HG03045 (cell line): ENCODE measurements around the gene OAS2.
"Not testable (repeated sequence)": the region's sequence is repeated elsewhere in the genome, so short reads cannot be mapped to it uniquely, and the experiment has no call there.

Experiments used
- ATAC-seq: cut with Tn5 transposase; IDR thresholded peaks from one replicate; pipeline ENCODE4 v1.9.1; 2021; ENCODE audit warnings: mild to moderate bottlenecking, moderate library complexity; ENCODE audit not compliant: unreplicated experiment

OAS2 gene

DNA sequence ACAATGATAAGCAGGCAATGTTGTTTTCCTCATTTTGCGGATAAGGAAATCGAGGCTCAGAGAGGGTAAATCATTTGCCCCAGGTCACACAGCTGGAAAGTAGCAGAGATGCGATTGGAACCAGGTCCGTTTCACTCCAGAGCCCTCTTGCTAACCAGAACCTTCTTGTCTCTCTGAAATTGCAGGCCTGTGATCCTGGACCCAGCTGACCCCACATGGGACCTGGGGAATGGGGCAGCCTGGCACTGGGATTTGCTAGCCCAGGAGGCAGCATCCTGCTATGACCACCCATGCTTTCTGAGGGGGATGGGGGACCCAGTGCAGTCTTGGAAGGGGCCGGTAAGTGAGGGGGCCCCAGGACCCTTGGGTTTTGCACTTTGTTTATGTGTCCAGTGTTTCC is 30.6 kb upstream of the OAS2 start:
- no peak for ATAC-seq

DNA sequence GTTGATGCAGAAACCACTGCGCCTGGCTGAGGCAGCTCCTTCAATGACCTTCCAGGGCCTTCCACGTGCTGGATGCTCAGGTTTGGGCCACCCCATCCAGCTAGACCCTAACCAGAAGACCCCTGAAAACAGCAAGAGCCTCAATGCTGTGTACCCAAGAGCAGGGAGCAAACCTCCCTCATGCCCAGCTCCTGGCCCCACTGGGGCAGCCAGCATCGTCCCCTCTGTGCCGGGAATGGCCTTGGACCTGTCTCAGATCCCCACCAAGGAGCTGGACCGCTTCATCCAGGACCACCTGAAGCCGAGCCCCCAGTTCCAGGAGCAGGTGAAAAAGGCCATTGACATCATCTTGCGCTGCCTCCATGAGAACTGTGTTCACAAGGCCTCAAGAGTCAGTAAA is 29.5 kb upstream of the OAS2 start:
- no peak for ATAC-seq

- ATAC-seq = no peak
Observed at GRCh38 chr12:112950701-112951100, 27.6 kb upstream of the OAS2 start.

GRCh38 chr12:112957125-112957524 is 21.2 kb upstream of the OAS2 start:
- not testable (repeated sequence) for ATAC-seq

GRCh38 chr12:112961074-112961473 is 17.2 kb upstream of the OAS2 start:
- no peak for ATAC-seq

- ATAC-seq = no peak
Observed at GRCh38 chr12:112961536-112961935, 16.8 kb upstream of the OAS2 start.

GRCh38 chr12:112962561-112962960 is 15.8 kb upstream of the OAS2 start:
- no peak for ATAC-seq

DNA sequence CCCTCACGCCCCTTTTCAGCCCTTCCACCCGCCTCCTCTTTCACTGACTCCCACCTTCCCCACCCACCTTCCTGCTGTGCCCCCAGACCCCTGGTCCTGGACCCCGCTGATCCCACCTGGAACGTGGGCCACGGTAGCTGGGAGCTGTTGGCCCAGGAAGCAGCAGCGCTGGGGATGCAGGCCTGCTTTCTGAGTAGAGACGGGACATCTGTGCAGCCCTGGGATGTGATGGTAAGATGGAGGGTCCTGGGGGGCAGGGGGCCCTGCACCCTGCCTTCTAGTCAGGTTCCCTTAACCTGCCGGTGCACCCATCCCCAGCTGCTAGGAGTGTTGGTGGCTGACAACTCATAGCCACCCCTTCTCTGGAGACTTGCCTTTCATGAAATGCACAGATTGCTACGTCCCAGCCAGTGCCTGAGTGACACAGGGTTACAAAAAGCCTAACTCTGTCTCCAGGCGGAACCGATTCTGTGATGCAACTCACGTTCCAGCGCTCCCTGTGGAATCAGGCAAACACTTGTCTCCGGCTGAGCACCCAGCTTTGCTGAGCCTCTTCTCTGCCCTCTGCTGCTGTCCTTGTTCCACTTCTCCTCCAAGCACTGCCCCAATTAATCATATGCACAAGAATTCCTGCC is 15.0 kb upstream of the OAS2 start:
- no peak for ATAC-seq

- no peak for ATAC-seq
Observed at GRCh38 chr12:112964067-112964670, 14.2 kb upstream of the OAS2 start.

GRCh38 chr12:112964915-112965314 is 13.4 kb upstream of the OAS2 start:
- ATAC-seq = no peak

DNA sequence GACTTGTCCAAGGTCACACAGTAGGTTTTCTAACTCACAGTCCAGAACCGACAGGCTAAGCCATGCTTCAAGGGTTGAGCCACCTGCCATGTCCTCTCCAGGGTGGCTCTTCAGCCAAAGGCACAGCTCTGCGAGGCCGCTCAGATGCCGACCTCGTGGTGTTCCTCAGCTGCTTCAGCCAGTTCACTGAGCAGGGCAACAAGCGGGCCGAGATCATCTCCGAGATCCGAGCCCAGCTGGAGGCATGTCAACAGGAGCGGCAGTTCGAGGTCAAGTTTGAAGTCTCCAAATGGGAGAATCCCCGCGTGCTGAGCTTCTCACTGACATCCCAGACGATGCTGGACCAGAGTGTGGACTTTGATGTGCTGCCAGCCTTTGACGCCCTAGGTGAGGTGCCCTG is 12.7 kb upstream of the OAS2 start:
- no peak for ATAC-seq

- no peak for ATAC-seq
Observed at GRCh38 chr12:112967306-112967705, 11.0 kb upstream of the OAS2 start.

DNA sequence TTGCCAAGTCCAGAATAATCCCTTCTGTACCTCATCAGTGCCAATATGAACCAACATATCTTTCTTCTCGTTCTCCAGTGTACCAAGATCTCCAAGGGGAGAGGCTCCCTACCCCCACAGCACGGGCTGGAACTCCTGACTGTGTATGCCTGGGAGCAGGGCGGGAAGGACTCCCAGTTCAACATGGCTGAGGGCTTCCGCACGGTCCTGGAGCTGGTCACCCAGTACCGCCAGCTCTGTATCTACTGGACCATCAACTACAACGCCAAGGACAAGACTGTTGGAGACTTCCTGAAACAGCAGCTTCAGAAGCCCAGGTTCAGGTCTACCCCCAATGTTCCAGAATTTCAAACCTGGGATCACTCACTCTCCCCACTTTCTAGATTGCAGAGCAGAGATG is 10.5 kb upstream of the OAS2 start:
- no peak for ATAC-seq

GRCh38 chr12:112969547-112970306 is 8.6 kb upstream of the OAS2 start:
- ATAC-seq = no peak

- ATAC-seq = no peak
Observed at GRCh38 chr12:112970391-112970790, 7.9 kb upstream of the OAS2 start.

DNA sequence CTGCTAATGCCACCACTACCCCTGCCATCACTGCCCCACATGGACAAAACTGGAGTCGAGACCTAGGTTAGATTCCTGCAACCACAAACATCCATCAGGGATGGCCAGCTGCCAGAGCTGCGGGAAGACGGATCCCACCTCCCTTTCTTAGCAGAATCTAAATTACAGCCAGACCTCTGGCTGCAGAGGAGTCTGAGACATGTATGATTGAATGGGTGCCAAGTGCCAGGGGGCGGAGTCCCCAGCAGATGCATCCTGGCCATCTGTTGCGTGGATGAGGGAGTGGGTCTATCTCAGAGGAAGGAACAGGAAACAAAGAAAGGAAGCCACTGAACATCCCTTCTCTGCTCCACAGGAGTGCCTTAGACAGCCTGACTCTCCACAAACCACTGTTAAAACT is 7.1 kb upstream of the OAS2 start:
- ATAC-seq = no peak

DNA sequence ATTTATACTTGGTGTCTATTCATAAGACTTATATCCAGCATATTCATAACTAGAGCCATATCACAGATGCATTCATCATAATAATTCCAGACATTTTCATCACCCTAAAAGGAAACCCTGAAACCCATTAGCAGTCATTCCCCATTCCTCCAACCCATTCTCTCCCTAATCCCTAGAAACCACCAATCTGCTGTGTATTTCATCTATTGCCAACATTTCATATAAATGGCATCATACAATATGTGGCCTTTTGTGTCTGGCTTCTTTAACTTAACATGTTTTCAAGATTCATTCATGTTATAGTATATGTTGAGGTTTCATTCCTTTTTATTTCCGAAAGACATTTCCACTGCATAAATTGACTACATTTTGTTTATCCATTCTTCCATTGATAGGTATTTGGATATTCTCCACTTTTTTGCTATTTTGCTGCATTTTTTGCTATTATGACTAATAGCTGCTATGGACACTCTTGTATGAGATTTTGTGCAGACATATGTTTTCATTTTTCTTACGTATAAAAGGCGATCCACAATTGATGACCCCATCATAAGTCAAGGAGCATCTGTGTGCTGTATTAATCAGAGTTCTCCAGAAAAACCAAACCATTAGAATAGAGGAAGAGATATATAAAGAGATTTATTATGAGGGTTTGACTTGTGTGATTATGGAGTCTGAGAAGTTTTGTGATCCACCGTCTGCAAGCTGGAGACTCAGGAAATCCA is 5.1 kb upstream of the OAS2 start:
- no peak for ATAC-seq

DNA sequence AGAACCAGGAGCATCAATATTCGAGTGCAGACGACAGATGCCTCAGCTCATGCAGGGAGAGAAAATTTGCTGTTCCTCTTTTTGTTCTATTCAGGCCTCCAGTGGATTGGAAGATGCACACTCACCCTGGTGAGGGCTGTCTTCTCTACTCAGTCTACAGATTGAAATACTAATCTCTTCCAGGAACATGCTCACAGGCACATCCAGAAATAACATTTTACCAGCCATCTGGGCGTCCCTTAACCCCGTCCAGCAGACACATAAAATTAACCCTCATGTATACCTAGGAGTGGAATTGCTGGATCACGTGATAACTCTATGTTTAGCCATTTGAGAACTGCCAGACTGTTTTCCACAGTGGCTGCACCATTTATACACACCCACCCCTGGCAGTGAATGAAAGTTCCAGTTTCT is 4.5 kb upstream of the OAS2 start:
- no peak for ATAC-seq

- no peak for ATAC-seq
Observed at GRCh38 chr12:112974904-112975303, 3.4 kb upstream of the OAS2 start.

DNA sequence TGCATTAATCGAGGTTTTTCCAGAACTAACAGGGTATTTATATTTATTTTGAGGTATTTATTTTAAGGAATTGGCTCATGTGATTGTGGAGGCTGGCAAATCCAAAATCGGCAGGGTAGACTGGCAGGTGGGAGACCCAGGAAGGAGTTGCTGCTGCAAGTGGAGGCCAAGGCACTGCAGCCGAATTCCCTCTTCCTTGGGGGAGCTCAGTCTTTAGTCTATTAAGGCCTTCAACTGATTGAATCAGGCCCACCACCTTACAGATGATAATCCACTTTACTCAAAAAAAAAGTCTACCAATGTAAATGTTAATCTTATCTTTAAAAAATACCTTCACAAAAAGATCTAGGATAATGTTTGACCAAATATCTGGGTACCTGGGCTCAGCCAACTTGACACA is 1.2 kb upstream of the OAS2 start:
- no peak for ATAC-seq

DNA sequence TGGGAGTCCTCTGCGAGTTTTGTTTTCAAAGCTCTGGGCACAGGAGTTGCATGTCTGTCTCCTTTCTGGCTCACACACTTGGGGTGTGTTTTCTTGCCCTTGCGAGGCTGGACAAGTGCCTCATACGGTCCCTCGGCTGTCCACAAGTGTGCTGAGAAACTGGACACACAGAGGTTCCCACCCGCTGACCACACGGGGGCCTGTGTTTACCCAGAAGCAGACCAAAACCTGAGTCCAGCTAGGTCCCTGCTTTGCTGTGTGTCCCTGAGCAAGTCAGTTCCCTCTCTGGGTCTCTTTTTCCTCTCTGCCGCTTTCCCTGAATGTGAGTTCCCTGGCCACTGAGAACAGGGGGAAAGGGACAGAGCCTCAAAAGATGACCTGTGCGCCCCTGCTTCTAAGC is 678 bp upstream of the OAS2 start:
- ATAC-seq = no peak
